HCT116 (cell line): ENCODE measurements around the gene CDH4. TPM values are rescaled to one million over a fixed set of nuclear protein-coding genes. Genes with fewer than 3 reads are reported as not detected.

Experiments
- ATAC-seq: fragments of 200-7000 bp; cut with Tn5 transposase; 2 replicates; pipeline ENCODE4 v1.9.1; 2020; ENCODE audit warnings: mild to moderate bottlenecking, moderate library complexity
- BruUV-seq: library from RNA; stranded (reverse); fragments of 400-500 nt; replicated peaks from 2 replicates; lab custom pipeline; 2021; lab: Mats Ljungman, UMichigan
- CTCF ChIA-PET: fragments of 300-600 bp; sonication (Branson Sonifier 250); formaldehyde crosslinking; loops from one replicate; lab custom pipeline; 2021; ENCODE audit warnings: antibody characterized with exemption; lab: Charles Lee
- POLR2A ChIA-PET: fragments of 300-600, 350-600 bp; sonication (Branson Sonifier 250); formaldehyde crosslinking; loops from one replicate; lab custom pipeline; 2021; ENCODE audit warnings: antibody characterized with exemption; lab: Charles Lee
- RAD21 ChIA-PET, 2 experiments: fragments of 300-600 bp; sonication (Branson Sonifier 250); formaldehyde crosslinking; loops; one replicate each; lab custom pipeline; 2023; ENCODE audit warnings: low total read pairs in 2 of 2; ENCODE audit not compliant: uncharacterized antibody in 2 of 2, unreplicated experiment in 2 of 2, low non-redundant PET in 1 of 2; lab: Charles Lee
- DNase-seq: peaks from one replicate; pipeline ENCODE4 v3.0.0-alpha.2; 2010; ENCODE audit warnings: low read depth, low spot score
- H2AFZ ChIP-seq: fragments of 200-600 bp; shearing (Covaris generic), sonication (generic); 2 replicates; pipeline ENCODE4 v1.6.1; 2017; ENCODE audit warnings: low read depth, mixed run types, mixed read lengths, antibody characterized with exemption, low read length; ENCODE audit not compliant: poor library complexity, severe bottlenecking
- H3K27ac ChIP-seq: 2 replicates; pipeline ENCODE4 v1.5.1; 2012; ENCODE audit warnings: low read depth, low read length
- H3K27me3 ChIP-seq: fragments of 200-600 bp; sonication (generic); 2 replicates; pipeline ENCODE4 v1.6.1; 2016; ENCODE audit warnings: mixed run types, low read length, mixed read lengths; ENCODE audit not compliant: insufficient read depth
- H3K36me3 ChIP-seq, 2 experiments: fragments of 200-500 bp in 1 of 2; fragments of 200-600 bp in 1 of 2; sonication (Bioruptor generic) in 1 of 2; sonication (generic) in 1 of 2; 2 replicates each; pipeline versions ENCODE4 v1.5.1 to v1.6.1; 2014 to 2016; ENCODE audit warnings: low read length in 2 of 2, inconsistent platforms in 1 of 2, mixed read lengths in 1 of 2, mixed run types in 1 of 2; ENCODE audit not compliant: insufficient read depth in 2 of 2, control insufficient read depth in 1 of 2
- H3K4me1 ChIP-seq, 2 experiments: fragments of 200-600 bp in 1 of 2; sonication (generic) in 1 of 2; 2 replicates each; pipeline versions ENCODE4 v1.5.1 to v1.6.1; 2012 to 2017; ENCODE audit warnings: low read length in 2 of 2, inconsistent platforms in 1 of 2, mild to moderate bottlenecking in 1 of 2, mixed read lengths in 1 of 2, mixed run types in 1 of 2, moderate library complexity in 1 of 2; ENCODE audit not compliant: insufficient read depth in 2 of 2, control insufficient read depth in 1 of 2
- H3K4me2 ChIP-seq: fragments of 200-600 bp; sonication (generic); 2 replicates; pipeline ENCODE4 v1.6.1; 2017; ENCODE audit warnings: mixed run types, low read length, mixed read lengths
- H3K4me3 ChIP-seq, 2 experiments: fragments of 200-600 bp in 1 of 2; sonication (generic) in 1 of 2; replicated peaks in 1 of 2; 2 replicates each; pipeline ENCODE4 v1.5.1; 2011 to 2016; ENCODE audit warnings: low read length in 2 of 2, control low read depth in 1 of 2, low read depth in 1 of 2, mild to moderate bottlenecking in 1 of 2, mixed read lengths in 1 of 2, mixed run types in 1 of 2
- H3K79me2 ChIP-seq: fragments of 200-600 bp; sonication (generic); 2 replicates; pipeline ENCODE4 v1.6.1; 2017; ENCODE audit warnings: mild to moderate bottlenecking, mixed run types, low read length, moderate library complexity, mixed read lengths; ENCODE audit not compliant: insufficient read depth
- H3K9ac ChIP-seq: fragments of 200-600 bp; sonication (generic); 2 replicates; pipeline ENCODE4 v1.6.1; 2016; ENCODE audit warnings: low read length, mixed read lengths
- H3K9me2 ChIP-seq: fragments of 200-600 bp; sonication (generic), shearing (Covaris generic); 2 replicates; pipeline ENCODE4 v1.6.1; 2017; ENCODE audit warnings: mixed run types, mild to moderate bottlenecking, moderate library complexity; ENCODE audit not compliant: insufficient read depth
- H3K9me3 ChIP-seq, 2 experiments: fragments of 200-500 bp in 1 of 2; fragments of 200-600 bp in 1 of 2; sonication (Bioruptor generic) in 1 of 2; sonication (generic) in 1 of 2; 2 replicates each; pipeline ENCODE4 v1.6.1; 2014 to 2017; ENCODE audit warnings: low read length in 2 of 2, mixed read lengths in 2 of 2, inconsistent platforms in 1 of 2, low read depth in 1 of 2, mild to moderate bottlenecking in 1 of 2, mixed run types in 1 of 2, moderate library complexity in 1 of 2; ENCODE audit not compliant: control insufficient read depth in 1 of 2, insufficient read depth in 1 of 2
- H4K20me1 ChIP-seq: fragments of 200-600 bp; sonication (generic), shearing (Covaris generic); 2 replicates; pipeline ENCODE4 v1.6.1; 2017; ENCODE audit warnings: mixed run types, mild to moderate bottlenecking, moderate library complexity; ENCODE audit not compliant: insufficient read depth
- ATF3 ChIP-seq: IDR thresholded peaks from 2 replicates; pipeline ENCODE4 v1.6.1; 2012
- ELF1 ChIP-seq: IDR thresholded peaks from 2 replicates; pipeline ENCODE4 v1.6.1; 2012; ENCODE audit warnings: low read depth, borderline replicate concordance
- RAD21 ChIP-seq: IDR thresholded peaks from 2 replicates; pipeline ENCODE4 v1.6.1; 2012; ENCODE audit warnings: low read depth, mild to moderate bottlenecking
- SIN3A ChIP-seq: IDR thresholded peaks from 2 replicates; pipeline ENCODE4 v1.6.1; 2012; ENCODE audit warnings: low read depth
- ZNF274 ChIP-seq: fragments of 200-500 bp; sonication (Bioruptor generic); IDR thresholded peaks from 2 replicates; pipeline ENCODE4 v1.6.1; 2014; ENCODE audit warnings: mild to moderate bottlenecking, low read depth, low read length, inconsistent platforms
- intact Hi-C: fragments of 100-400 bp; cut with micrococcal nuclease; formaldehyde crosslinking; loops from 2 replicates; pipeline ENCODE4 v1.10.0; 2022
- total RNA-seq: library from RNA; stranded (reverse); gene quantifications from one replicate; pipeline ENCODE4 v1.2.1, GENCODE V29; 2021; ENCODE audit not compliant: unreplicated experiment
- TF ChIP-seq, protein P1 (sequence below): IDR thresholded peaks from 2 replicates; pipeline ENCODE4 v1.6.1; 2011; ENCODE audit warnings: mild to moderate bottlenecking, low read length, moderate library complexity; ENCODE audit not compliant: insufficient replicate concordance; ENCODE audit errors: extremely low read depth
- TF ChIP-seq, protein P2 (sequence below), 3 experiments: fragments of 200-600 bp in 1 of 3; sonication (generic) in 1 of 3; IDR thresholded peaks in 2 of 3; conservative IDR thresholded peaks in 1 of 3; 2 replicates each; pipeline ENCODE4 v1.5.1; 2012 to 2017; ENCODE audit warnings: low read depth in 2 of 3, low read length in 2 of 3, antibody characterized with exemption in 1 of 3, borderline replicate concordance in 1 of 3, control low read depth in 1 of 3, mild to moderate bottlenecking in 1 of 3, mixed read lengths in 1 of 3, mixed run types in 1 of 3, moderate library complexity in 1 of 3; ENCODE audit not compliant: insufficient read depth in 1 of 3

CDH4 gene
- total RNA-seq, 1 experiment from 2014 or later: not detected

- no TSS peak for BruUV-seq
- Histone ChIP-seq H3K4me3 (no peak overlapping the region), H4K20me1 (no peaks in the 10 kb centered on the region), H2AFZ (no peak overlapping the region), H3K79me2 (no peaks in the 10 kb centered on the region), H3K9me2 (no peaks in the 10 kb centered on the region), H3K36me3 (no peaks in the 10 kb centered on the region), H3K4me1 (no peaks in the 10 kb centered on the region), H3K27me3 (peaks cover 6% of the 10 kb centered on the region; the same call in 1 of the 2 replicates), H3K9me3 (no peaks in the 10 kb centered on the region), H3K4me2 (no peak overlapping the region), H3K27ac (no peak overlapping the region), H3K9ac (no peak overlapping the region)
- ChIA-PET CTCF (no interaction called here), RAD21 (no interaction called here), POLR2A (no interaction called here)
- ATAC-seq (no peak), DNase-seq (no peak)
- intact Hi-C loops: no loop called here
- TF ChIP-seq, protein P1, sequence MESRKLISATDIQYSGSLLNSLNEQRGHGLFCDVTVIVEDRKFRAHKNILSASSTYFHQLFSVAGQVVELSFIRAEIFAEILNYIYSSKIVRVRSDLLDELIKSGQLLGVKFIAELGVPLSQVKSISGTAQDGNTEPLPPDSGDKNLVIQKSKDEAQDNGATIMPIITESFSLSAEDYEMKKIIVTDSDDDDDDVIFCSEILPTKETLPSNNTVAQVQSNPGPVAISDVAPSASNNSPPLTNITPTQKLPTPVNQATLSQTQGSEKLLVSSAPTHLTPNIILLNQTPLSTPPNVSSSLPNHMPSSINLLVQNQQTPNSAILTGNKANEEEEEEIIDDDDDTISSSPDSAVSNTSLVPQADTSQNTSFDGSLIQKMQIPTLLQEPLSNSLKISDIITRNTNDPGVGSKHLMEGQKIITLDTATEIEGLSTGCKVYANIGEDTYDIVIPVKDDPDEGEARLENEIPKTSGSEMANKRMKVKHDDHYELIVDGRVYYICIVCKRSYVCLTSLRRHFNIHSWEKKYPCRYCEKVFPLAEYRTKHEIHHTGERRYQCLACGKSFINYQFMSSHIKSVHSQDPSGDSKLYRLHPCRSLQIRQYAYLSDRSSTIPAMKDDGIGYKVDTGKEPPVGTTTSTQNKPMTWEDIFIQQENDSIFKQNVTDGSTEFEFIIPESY: no peak
- no peak for TF ChIP-seq SIN3A
These were observed 629.8 kb downstream of the CDH4 start for GRCh38 chr20:61881861-61882260.

GRCh38 chr20:61882716-61883615 is 630.9 kb downstream of the CDH4 start:
- no peak for DNase-seq
- no peak overlapping the region for H2AFZ ChIP-seq
- POLR2A ChIA-PET: no interaction called here
- intact Hi-C loops: no loop called here
- ATAC-seq: no peak
- CTCF ChIA-PET: no interaction called here
- peaks cover 6% of the 10 kb centered on the region; the same call in 1 of the 2 replicates for H3K27me3 ChIP-seq
- no peaks in the 10 kb centered on the region for H3K79me2 ChIP-seq
- no peaks in the 10 kb centered on the region for H4K20me1 ChIP-seq
- BruUV-seq: no TSS peak
- TF ChIP-seq, protein P2, sequence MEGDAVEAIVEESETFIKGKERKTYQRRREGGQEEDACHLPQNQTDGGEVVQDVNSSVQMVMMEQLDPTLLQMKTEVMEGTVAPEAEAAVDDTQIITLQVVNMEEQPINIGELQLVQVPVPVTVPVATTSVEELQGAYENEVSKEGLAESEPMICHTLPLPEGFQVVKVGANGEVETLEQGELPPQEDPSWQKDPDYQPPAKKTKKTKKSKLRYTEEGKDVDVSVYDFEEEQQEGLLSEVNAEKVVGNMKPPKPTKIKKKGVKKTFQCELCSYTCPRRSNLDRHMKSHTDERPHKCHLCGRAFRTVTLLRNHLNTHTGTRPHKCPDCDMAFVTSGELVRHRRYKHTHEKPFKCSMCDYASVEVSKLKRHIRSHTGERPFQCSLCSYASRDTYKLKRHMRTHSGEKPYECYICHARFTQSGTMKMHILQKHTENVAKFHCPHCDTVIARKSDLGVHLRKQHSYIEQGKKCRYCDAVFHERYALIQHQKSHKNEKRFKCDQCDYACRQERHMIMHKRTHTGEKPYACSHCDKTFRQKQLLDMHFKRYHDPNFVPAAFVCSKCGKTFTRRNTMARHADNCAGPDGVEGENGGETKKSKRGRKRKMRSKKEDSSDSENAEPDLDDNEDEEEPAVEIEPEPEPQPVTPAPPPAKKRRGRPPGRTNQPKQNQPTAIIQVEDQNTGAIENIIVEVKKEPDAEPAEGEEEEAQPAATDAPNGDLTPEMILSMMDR (IDR thresholded peaks at IDR 0.05 in 2 of 3, conservative IDR thresholded peaks at IDR 0.05 in 1 of 3; ENCODE audit: borderline replicate concordance in 1 of 3, insufficient read depth in 1 of 3, low read depth in 2 of 3, low read length in 2 of 3): no peak
- TF ChIP-seq ZNF274 (no peak), RAD21 (no peak), ELF1 (no peak), ATF3 (no peak), SIN3A (no peak)
- TF ChIP-seq, protein P1: no peak
- TF ChIP-seq, all 23 proteins: peak for 0
- RAD21 ChIA-PET: no interaction called here
- Histone ChIP-seq H3K4me1 (no peaks in the 10 kb centered on the region), H3K9me3 (no peaks in the 10 kb centered on the region), H3K27ac (no peak overlapping the region), H3K4me2 (no peak overlapping the region), H3K4me3 (no peak overlapping the region), H3K9ac (no peak overlapping the region), H3K9me2 (no peaks in the 10 kb centered on the region), H3K36me3 (no peaks in the 10 kb centered on the region)
